SH-SY5Y (cell line): ENCODE measurements around the gene SLC24A1.

Experiments
- GATA2 ChIP-seq: IDR thresholded peaks from 2 replicates; pipeline ENCODE4 v1.6.1; 2011; ENCODE audit warnings: mild to moderate bottlenecking, low read depth, low read length
- GATA3 ChIP-seq: IDR thresholded peaks from 2 replicates; pipeline ENCODE4 v1.6.1; 2011; ENCODE audit warnings: low read depth, mild to moderate bottlenecking, low read length, moderate library complexity

SLC24A1 gene

GRCh38 chr15:65634356-65634755 lies 12.6 kb downstream of the SLC24A1 start:
- TF ChIP-seq GATA3: no peak
- TF ChIP-seq GATA2: no peak

GRCh38 chr15:65638109-65638508 lies 16.4 kb downstream of the SLC24A1 start:
- no peak for TF ChIP-seq GATA3
- no peak for TF ChIP-seq GATA2

DNA sequence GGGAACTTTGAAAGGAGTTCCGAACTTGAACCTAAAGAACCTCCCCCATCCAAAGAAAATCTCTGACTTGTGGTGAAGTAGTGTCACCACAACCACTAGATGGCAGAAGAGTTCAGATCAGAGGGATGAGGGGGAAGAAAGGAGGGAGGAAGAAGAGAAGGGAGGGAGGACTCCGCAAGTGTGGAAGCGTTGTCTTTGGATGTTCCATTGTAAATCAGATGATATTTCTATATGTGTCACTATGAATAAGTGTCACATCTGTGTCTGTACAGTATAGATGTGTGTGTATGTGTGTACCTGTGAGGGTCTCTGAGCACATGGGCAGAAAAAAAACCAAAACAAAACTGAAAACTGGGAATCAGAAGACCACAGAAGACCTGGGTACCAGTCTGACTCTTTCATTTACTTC lies 16.9 kb downstream of the SLC24A1 start:
- TF ChIP-seq GATA2 (no peak), GATA3 (no peak)

GRCh38 chr15:65639509-65639908 lies 17.8 kb downstream of the SLC24A1 start:
- TF ChIP-seq GATA3: no peak
- TF ChIP-seq GATA2: no peak

GRCh38 chr15:65641768-65642475 lies 20.2 kb downstream of the SLC24A1 start:
- TF ChIP-seq GATA3 (no peak), GATA2 (no peak)

- TF ChIP-seq GATA3: no peak
These were observed 20.9 kb downstream of the SLC24A1 start for GRCh38 chr15:65642594-65642993.

DNA sequence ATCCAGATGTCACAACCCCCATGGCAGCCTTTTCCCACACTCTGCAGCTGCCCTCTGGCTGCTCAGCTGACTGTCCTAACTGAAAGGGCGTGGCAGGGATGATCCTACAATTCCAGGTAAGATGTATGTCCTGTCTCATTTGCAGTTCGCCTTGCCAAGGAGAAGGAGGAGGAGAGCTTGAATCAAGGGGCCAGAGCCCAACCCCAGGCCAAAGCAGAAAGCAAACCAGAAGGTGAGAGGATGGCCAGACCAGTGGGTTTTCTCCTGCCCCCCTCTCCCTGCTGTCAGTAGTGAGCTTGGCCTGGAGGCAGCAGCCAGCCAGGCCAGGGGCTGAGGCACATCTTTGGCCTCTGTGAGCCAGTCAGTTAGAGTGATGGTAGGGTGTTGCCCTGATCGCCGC lies 22.5 kb downstream of the SLC24A1 start:
- TF ChIP-seq GATA2: no peak
- TF ChIP-seq GATA3: no peak

- TF ChIP-seq GATA3: no peak
- TF ChIP-seq GATA2: no peak
These were observed 23.7 kb downstream of the SLC24A1 start for GRCh38 chr15:65645392-65645791.

DNA sequence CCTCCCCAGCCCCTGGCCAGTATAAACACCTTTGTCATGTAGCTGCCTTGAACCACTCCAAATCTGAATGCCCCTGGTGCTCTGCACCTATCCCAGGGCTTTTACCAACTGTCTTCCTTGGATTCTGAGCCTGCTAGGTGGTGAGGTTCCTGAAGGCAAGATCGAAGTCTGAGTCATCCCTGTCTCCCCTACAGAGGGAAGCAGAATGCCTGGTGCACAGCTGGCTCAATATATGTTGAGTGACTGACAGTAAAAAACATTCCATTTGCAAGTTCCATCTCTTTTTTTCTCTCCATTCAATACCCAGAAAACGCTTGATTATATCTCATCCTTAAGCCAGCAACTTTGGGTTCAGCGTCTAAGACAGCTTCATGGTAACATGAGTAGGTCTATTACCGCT lies 24.7 kb downstream of the SLC24A1 start:
- TF ChIP-seq GATA2 (no peak), GATA3 (no peak)

DNA sequence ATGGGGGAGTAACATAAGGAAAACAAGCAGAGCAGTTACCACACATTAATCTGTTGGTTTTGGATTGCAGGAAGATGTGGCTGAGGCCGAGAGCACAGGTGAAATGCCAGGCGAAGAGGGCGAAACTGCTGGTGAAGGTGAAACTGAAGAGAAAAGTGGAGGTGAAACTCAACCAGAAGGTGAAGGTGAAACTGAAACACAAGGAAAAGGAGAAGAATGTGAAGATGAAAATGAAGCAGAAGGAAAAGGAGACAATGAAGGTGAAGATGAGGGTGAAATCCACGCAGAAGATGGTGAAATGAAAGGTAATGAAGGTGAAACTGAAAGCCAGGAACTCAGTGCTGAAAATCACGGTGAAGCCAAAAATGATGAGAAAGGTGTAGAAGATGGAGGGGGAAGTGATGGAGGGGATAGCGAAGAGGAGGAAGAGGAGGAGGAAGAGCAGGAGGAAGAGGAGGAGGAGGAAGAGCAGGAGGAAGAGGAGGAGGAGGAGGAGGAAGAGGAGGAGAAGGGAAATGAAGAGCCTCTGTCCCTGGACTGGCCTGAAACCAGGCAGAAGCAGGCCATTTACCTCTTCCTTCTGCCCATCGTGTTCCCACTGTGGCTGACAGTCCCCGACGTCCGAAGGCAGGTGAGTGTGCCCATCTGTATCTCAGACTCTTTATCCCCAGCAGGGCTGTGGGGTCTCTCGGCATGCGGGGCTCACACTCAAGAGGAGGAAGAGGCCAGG lies 28.7 kb downstream of the SLC24A1 start:
- no peak for TF ChIP-seq GATA3
- TF ChIP-seq GATA2: no peak

- no peak for TF ChIP-seq GATA3
- TF ChIP-seq GATA2: no peak
These were observed 29.2 kb downstream of the SLC24A1 start for GRCh38 chr15:65651042-65651322.

DNA sequence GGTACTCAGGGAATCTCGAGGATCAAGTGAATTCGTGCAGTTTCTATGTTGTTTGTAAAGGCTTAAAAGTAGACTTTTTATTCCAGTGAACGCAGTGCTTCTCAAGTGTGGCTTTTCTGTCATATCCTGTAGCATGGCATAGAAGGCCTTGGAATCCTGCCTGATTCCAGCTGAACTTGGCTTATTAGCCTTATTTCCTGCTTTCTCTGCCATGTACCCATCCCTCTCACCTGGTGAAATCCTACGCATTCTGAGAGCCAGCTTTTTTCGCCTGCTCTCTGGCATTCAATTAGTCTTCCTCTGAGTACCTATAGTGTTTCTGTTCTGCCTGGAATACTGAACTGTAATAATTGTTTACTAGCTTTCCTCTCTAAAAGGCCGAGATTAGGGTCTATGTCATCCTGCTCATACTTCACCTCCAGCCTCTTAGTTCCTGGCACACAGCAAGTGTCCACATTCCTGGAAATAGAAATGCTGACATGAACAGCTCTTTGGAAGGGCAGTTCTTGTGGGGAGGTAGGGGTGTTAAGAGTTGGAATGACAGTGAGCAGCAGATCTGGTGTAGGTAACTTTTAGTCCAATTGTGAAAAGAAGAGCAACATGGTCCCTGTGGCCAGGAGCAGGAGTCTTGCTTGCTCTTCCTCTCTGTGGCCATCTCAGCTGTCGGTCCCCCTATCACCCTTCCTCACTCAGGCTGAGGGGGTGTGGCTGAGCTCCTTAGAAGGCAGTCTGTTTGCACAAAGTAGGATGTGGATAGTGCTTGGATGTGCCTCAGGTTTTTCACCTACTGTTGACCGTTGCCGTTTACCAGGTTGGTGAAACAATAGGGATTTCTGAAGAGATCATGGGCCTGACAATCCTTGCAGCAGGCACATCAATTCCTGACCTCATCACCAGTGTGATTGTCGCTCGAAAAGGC lies 30.4 kb downstream of the SLC24A1 start:
- TF ChIP-seq GATA3 (no peak), GATA2 (no peak)

- TF ChIP-seq GATA2 (no peak), GATA3 (no peak)
These were observed 31.6 kb downstream of the SLC24A1 start for GRCh38 chr15:65653341-65653740.

DNA sequence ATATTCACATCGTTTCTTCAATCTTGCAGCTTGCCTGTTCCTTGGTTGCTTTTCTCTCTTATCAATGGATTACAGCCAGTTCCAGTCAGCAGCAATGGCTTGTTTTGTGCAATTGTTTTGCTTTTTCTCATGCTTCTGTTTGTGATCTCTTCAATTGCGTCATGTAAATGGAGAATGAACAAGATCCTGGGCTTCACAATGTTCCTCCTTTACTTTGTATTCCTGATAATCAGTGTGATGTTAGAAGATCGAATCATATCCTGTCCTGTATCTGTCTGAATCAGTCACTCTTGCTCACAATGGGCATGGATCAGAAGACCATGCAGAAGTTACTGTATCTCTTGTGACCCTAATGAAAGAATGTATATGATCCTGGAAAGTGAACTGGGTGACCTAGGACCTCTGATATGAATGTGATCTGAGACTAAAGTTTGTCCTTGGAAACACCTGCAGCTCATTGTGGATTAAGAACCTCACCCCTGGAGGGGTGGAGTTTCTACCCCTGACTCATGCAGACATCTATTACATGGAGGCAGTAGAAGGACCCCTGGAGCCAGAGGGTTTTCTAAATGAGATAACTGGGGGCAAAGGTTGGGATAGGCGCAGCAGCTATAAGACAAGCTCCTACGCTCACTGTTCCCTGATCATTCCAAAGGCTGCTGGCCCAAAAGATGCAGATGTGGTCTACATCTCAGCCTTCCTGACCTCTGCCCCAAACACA lies 32.2 kb downstream of the SLC24A1 start:
- TF ChIP-seq GATA2 (no peak), GATA3 (no peak)
